Activated CD4-positive, alpha-beta T cell treated with anti-CD3 and anti-CD28 coated beads, Interleukin-2, amount 10 ng/mL, durations not matched to agents 24 days and 14 days (primary cell): ENCODE results near the gene ALX4. TPM values are rescaled to one million over a fixed set of nuclear protein-coding genes. Genes with fewer than 3 reads are reported as not detected.

ENCODE experiments used
- DNase-seq: peaks from one replicate; pipeline ENCODE4 v3.0.0; 2022
- H3K27ac Mint-ChIP-seq: one replicate; pipeline ENCODE4 v1.8.0; 2022; ENCODE audit warnings: mild to moderate bottlenecking, mixed read lengths
- H3K27me3 Mint-ChIP-seq: one replicate; pipeline ENCODE4 v1.8.0; 2022; ENCODE audit warnings: mixed read lengths
- H3K36me3 Mint-ChIP-seq: one replicate; pipeline ENCODE4 v1.8.0; 2022; ENCODE audit warnings: low read depth, mild to moderate bottlenecking, mixed read lengths
- H3K4me1 Mint-ChIP-seq: one replicate; pipeline ENCODE4 v1.8.0; 2021; ENCODE audit warnings: mixed read lengths
- H3K4me3 Mint-ChIP-seq: one replicate; pipeline ENCODE4 v1.8.0; 2022; ENCODE audit warnings: mild to moderate bottlenecking, moderate library complexity, mixed read lengths
- H3K9me3 Mint-ChIP-seq: one replicate; pipeline ENCODE4 v1.8.0; 2021; ENCODE audit warnings: mixed read lengths
- intact Hi-C: fragments of 100-400 bp; cut with micrococcal nuclease; formaldehyde crosslinking; loops from one replicate; pipeline ENCODE4 v1.15.1; 2023
- total RNA-seq: library from RNA; stranded (reverse); gene quantifications from 2 replicates; pipeline ENCODE4 v1.2.3, GENCODE V29; 2022

ALX4 gene
- total RNA-seq, 1 donor from 2014 or later, result not detected

DNA sequence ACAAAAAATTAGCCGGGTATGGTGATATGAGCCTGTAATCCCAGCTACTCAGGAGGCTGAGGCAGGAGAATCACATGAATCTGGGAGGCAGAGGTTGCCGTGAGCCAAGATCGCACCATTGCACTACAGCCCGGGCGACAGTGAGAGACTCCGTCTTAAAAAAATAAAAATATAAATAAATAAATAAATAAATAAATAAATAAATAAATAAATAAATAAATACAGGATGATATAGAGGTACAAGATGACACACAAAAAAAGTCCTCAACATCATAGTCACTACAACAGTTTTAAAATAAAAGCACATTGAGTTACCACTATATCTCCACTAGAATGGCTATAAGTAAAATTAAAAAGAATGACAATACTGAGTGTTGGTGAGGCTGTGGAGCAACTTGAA lies 97.8 kb downstream of the ALX4 start:
- DNase-seq, result no peak
- no peaks in the 10 kb centered on the region for H3K27me3 Mint-ChIP-seq
- peaks cover 5% of the 10 kb centered on the region for H3K9me3 Mint-ChIP-seq
- H3K4me1 Mint-ChIP-seq, result peaks cover 4% of the 10 kb centered on the region
- H3K4me3 Mint-ChIP-seq, result no peak overlapping the region
- H3K27ac Mint-ChIP-seq, result no peak overlapping the region
- H3K36me3 Mint-ChIP-seq, result peaks cover 14% of the 10 kb centered on the region
- intact Hi-C loops, result no loop called here

Other genes with a start within 250 kb of the ALX4 start
- gene ACCS, start 243.9 kb downstream of the ALX4 start, total RNA-seq, result 19.7 and 21.7 TPM in 2 replicates
- 31.0 and 35.1 TPM in 2 replicates for gene EXT2, start 214.5 kb downstream of the ALX4 start, total RNA-seq